ENCODE measurements around the gene AMH. TPM values are rescaled to one million over a fixed set of nuclear protein-coding genes. Genes with fewer than 3 reads are reported as not detected.
"Not testable (repeated sequence)": the region's sequence is repeated elsewhere in the genome, so short reads cannot be mapped to it uniquely, and the experiment has no call there.

Gene AMH
- total RNA-seq, 6 donors from 2014 or later, result 1.1 to 6.3 (median 3.2) TPM

DNA sequence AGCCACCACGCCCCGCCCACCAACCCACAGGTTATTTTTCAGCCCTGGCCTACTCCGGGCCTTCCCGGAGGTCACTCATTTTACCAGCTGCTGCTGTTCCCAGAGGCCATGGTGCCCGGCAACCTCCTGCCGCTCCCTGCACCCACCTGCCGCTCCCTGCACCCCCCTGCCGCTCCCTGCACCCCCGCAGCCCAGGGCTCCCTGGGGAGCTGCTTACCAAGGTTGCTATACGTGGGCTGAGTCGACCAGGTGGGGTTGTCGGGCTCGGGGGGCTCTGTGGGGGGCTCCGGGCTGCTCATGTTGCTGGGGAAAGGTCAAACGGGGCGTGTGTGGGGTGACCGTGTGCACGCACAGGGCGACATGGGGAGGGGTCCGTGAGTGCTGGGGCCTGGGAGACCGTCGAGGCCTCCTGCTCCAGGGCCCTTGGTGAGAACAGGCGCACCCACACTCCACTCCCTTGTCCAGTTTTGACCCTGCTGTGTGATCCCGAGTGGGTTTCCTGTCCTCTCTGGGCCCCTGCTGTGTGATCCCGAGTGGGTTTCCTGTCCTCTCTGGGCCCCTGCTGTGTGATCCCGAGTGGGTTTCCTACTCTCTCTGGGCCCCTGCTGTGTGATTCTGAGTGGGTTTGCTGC is 31.6 kb downstream of the AMH start:
- 83 to 88% methylated on average over 8 to 26 of the region's 26 CpGs for WGBS, 2 donors
- H3K4me1 ChIP-seq, result peaks cover 12 to 30% (median 21%) of the 10 kb centered on the region in 4 donors
- peak overlapping the region in 1 of 4 donors; percentile 28 for H3K4me3 ChIP-seq
- TF ChIP-seq, protein P1, sequence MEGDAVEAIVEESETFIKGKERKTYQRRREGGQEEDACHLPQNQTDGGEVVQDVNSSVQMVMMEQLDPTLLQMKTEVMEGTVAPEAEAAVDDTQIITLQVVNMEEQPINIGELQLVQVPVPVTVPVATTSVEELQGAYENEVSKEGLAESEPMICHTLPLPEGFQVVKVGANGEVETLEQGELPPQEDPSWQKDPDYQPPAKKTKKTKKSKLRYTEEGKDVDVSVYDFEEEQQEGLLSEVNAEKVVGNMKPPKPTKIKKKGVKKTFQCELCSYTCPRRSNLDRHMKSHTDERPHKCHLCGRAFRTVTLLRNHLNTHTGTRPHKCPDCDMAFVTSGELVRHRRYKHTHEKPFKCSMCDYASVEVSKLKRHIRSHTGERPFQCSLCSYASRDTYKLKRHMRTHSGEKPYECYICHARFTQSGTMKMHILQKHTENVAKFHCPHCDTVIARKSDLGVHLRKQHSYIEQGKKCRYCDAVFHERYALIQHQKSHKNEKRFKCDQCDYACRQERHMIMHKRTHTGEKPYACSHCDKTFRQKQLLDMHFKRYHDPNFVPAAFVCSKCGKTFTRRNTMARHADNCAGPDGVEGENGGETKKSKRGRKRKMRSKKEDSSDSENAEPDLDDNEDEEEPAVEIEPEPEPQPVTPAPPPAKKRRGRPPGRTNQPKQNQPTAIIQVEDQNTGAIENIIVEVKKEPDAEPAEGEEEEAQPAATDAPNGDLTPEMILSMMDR (IDR thresholded peaks at IDR 0.05), result no peak
- peaks cover 0 to 13% (median 8%) of the 10 kb centered on the region in 4 donors for H3K36me3 ChIP-seq
- DNase-seq (no peak), ATAC-seq (ENCODE audit: low FRiP score in 2 of 2) (no peak)
- peak overlapping the region in 2 of 4 donors; percentile 1 to 52 for H3K27ac ChIP-seq
- H3K9me3 ChIP-seq, result no peaks in the 10 kb centered on the region
- no peaks in the 10 kb centered on the region for H3K27me3 ChIP-seq

DNA sequence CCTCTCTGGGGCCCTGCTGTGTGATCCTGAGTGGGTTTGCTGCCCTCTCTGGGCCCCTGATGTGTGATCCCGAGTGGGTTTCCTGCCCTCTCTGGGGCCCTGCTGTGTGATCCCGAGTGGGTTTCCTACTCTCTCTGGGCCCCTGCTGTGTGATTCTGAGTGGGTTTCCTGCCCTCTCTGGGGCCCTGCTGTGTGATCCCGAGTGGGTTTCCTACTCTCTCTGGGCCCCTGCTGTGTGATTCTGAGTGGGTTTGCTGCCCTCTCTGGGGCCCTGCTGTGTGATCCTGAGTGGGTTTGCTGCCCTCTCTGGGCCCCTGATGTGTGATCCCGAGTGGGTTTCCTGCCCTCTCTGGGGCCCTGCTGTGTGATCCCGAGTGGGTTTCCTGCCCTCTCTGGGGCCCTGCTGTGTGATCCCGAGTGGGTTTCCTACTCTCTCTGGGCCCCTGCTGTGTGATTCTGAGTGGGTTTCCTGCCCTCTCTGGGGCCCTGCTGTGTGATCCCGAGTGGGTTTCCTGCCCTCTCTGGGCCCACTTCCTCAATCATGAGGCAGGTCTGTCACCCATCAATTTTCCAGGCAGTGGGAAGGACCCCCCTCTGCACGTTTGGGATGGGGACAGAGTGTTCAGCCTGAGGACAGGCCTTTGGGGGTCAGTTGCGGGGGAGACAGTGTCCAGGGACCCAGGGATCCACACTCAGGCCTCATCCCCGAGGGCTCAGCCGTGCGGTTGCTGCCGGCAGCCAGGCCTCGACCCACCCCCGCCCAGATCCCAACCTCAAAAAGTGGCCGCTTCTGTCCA is 32.3 kb downstream of the AMH start:
- ATAC-seq (ENCODE audit: low FRiP score in 2 of 2), result peak in 1 of 2 donors; percentile 31
- Histone ChIP-seq H3K4me1 (peaks cover 9 to 23% (median 14%) of the 10 kb centered on the region in 4 donors), H3K4me3 (peak overlapping the region; percentile 11 to 54 (median 45))

DNA sequence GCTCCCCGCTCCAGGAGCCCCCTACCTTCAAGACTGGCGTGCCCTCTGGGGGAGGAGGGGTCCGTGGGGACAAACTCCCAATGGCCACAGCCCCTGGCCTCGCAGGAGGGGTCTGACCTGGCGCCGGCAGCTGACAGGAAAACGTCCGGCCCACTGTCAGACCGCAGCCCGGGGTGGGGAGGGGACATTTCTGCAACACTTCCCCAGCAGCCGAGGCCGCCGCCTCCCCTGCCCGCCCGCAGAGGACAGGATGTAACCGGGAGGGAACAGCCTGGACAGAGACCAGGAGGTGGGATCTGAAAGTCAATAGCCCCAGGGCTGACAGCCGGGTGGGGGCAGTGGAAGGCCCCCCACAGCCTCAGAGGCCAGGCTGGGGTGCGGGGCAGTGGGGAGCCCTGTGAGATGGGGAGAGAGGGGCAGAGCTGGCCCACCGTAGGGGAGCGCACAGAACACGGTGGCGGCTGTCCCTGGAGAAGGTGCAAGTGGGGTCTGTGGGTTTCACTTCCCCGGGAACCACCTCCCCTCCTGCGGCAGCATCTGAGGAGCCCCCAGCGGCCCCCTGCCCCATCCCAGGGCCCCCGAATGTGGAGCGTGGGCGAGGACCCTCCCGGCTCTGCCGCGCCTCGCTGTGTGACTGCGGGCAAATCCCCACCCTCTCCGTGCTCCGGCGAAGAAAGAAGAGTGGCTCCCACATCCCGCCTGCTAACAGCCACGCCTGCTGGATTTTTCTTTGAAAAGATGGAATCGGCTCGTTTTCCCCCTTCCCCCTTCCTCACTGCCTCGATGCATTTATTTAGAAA is 33.1 kb downstream of the AMH start, which contains the start of gene PEAK3:
Gene PEAK3, minus strand, starts transcription at position 114 of the 800 bp plus-strand sequence. CDS start 1,244 bp downstream, outside the sequence.
- DNase-seq (peak; percentile 87 to 92), ATAC-seq (ENCODE audit: low FRiP score in 2 of 2) (peak; percentile 82 to 87)
- 12 to 23% methylated on average over 7 to 28 of the region's 41 CpGs for WGBS, 2 donors
- Histone ChIP-seq H3K27ac (peak within 1 kb of the TSS; percentile 72 to 91 (median 80)), H3K4me3 (peak within 1 kb of the TSS; percentile 11 to 54 (median 45)), H3K9me3 (no peaks in the 10 kb centered on the region), H3K4me1 (peaks cover 9 to 23% (median 13%) of the 10 kb centered on the region in 4 donors), H3K36me3 (no peaks in the 10 kb centered on the region), H3K27me3 (no peaks in the 10 kb centered on the region)
- TF ChIP-seq POLR2A (IDR thresholded peaks at IDR 0.05) (peak in 1 of 4 donors; percentile 53), POLR2AphosphoS5 (IDR thresholded peaks at IDR 0.05) (peak; percentile 66 to 70), EP300 (IDR thresholded peaks at IDR 0.05) (peak in 1 of 4 donors; percentile 12)
- TF ChIP-seq, protein P1 (IDR thresholded peaks at IDR 0.05), result no peak

More for the DNA sequence above, 32.3 kb downstream of the AMH start:
- H3K9me3 ChIP-seq, H3K27me3 ChIP-seq, DNase-seq, H3K36me3 ChIP-seq: not testable (repeated sequence)
- H3K27ac ChIP-seq, result peak overlapping the region; percentile 72 to 91 (median 80)
- 10 to 18% methylated on average over 2 to 12 of the region's 16 CpGs for WGBS, 2 donors

DNA sequence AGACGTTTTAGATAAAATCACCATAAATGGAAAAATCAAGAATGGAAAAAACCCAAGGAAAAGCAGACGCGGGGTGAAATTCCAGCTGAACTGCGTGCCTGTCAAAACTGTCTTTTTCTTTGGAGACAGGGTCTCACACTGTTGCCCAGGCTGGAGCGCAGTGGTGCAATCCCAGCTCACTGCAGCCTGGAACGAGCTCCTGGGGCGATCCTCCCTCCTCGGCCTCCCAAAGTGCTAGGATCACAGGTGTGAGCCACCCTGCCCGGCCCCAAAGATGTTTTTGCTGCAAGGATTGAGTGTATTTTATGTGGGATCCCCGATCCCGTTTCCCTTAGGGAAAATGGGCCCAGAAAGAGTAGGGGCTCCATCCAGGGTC is 33.7 kb downstream of the AMH start:
- Histone ChIP-seq H3K9me3 (no peaks in the 10 kb centered on the region), H3K4me1 (peaks cover 9 to 23% (median 15%) of the 10 kb centered on the region in 4 donors), H3K4me3 (peak overlapping the region in 3 of 4 donors; percentile 39 to 54 (median 51)), H3K27ac (peak overlapping the region in 3 of 4 donors; percentile 72 to 91 (median 84)), H3K27me3 (no peaks in the 10 kb centered on the region), H3K36me3 (no peaks in the 10 kb centered on the region)
- DNase-seq (no peak), ATAC-seq (ENCODE audit: low FRiP score in 2 of 2) (no peak)
- 74 to 76% methylated on average over 10 to 11 of the region's 11 CpGs for WGBS, 2 donors
- TF ChIP-seq POLR2A (IDR thresholded peaks at IDR 0.05) (no peak), POLR2AphosphoS5 (IDR thresholded peaks at IDR 0.05) (no peak), EP300 (IDR thresholded peaks at IDR 0.05) (no peak)
- TF ChIP-seq, protein P1 (IDR thresholded peaks at IDR 0.05), result no peak

All from upper lobe of left lung (tissue), 6 donors.